Astrocyte (in vitro differentiated cells and primary cell): ENCODE measurements around the gene PIM3.

Source experiments
- CTCF ChIP-seq: IDR thresholded peaks from 2 replicates; pipeline ENCODE4 v1.5.1; 2011; ENCODE audit warnings: low read depth, mild to moderate bottlenecking, inconsistent platforms, low read length, moderate library complexity; ENCODE audit not compliant: insufficient read depth
- EZH2 ChIP-seq: IDR thresholded peaks from 2 replicates; pipeline ENCODE4 v1.6.1; 2012; ENCODE audit warnings: mild to moderate bottlenecking, low read length, inconsistent platforms; ENCODE audit not compliant: insufficient read depth

GRCh38 chr22:49917974-49918910, 42.3 kb upstream of the PIM3 start, which contains the start of the genes ALG12 and CRELD2:
- TF ChIP-seq CTCF, result no peak
- no peak for TF ChIP-seq EZH2
